H7 (cell line): ENCODE measurements around the gene TPM2. TPM values are rescaled to one million over a fixed set of nuclear protein-coding genes. Genes with fewer than 3 reads are reported as not detected.

Experiments
- DNase-seq: peaks from one replicate; pipeline ENCODE4 v3.0.0; 2012
- H3K27me3 ChIP-seq: 2 replicates; pipeline ENCODE4 v1.6.0; 2011; ENCODE audit warnings: mild to moderate bottlenecking, low read length; ENCODE audit not compliant: control insufficient read depth, insufficient read depth
- H3K36me3 ChIP-seq: replicated peaks from 2 replicates; pipeline ENCODE4 v1.5.1; 2011; ENCODE audit warnings: low read length; ENCODE audit not compliant: control insufficient read depth, insufficient read depth
- H3K4me3 ChIP-seq: 2 replicates; pipeline ENCODE4 v1.5.1; 2011; ENCODE audit warnings: low read depth, mild to moderate bottlenecking, control low read depth, low read length, moderate library complexity; ENCODE audit not compliant: insufficient read depth
- total RNA-seq: library from RNA; depleted of rRNA; stranded (reverse); fragments of >200 nt; shearing (Covaris generic); gene quantifications from 2 replicates; pipeline ENCODE4 v1.2.3, GENCODE V29; 2014

TPM2 gene
- total RNA-seq, 1 experiment from 2014 or later = 117 TPM

DNA sequence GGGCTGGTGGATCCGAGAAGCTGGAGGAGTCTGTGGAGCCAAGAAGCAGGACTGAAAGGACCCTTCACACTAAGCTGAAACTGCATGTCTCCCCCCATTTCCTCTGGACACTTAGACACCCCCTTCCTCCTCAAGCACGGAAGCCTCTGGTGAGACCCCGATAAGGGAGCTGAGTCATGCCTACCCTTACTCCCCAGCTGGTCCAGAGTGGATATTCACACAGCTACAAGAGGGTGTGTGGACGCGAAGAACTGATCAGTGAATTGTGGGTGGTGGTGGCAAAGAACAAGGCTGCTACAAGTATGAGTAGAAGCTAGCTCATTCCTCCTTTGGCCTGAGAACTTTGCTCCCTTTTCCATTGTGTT, 37.9 kb upstream of the TPM2 start:
- Histone ChIP-seq H3K36me3 (peaks cover 15% of the 10 kb centered on the region), H3K27me3 (no peaks in the 10 kb centered on the region), H3K4me3 (no peak overlapping the region)
- DNase-seq = no peak

DNA sequence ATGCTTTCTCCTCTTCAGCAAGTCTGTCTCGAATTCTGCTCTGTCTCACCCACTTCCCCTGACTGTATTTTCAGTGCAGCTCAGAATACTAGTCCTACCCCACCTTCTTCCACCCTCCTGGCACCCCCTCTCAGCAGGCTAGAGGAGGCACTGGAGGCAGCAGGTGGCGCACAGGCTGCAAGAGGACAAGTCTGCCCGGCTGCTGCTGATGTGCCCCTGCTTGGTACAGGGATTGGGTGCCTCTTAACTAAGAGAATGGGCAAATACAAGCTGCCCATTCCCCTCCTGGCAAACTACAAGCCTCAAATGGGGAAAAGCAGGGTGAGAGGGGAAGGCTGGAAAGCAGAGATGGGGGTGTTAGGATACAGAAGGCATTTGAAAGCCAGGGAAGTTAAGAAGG, 37.2 kb upstream of the TPM2 start:
- no peak for DNase-seq
- Histone ChIP-seq H3K4me3 (no peak overlapping the region), H3K27me3 (no peaks in the 10 kb centered on the region), H3K36me3 (peaks cover 16% of the 10 kb centered on the region)

DNA sequence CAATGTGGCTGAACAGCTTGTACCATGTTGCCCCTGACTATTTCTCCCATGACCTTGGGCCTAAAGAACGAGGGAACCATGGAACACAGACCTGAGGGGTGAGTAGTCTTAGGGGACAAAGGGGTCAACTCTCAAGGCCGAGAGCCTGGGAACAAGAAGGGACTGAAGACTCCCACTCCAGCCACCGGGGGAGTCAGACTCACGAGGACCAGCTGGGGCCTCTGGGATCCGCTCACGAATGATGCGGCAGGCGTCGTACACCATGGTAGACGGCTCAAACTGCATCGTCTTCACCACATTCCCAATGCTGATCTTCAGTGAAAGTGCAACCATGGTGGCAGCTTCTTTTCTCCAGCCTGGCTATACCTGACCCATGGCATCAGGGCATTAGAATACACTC, 35.6 kb upstream of the TPM2 start:
- H3K36me3 ChIP-seq = peaks cover 28% of the 10 kb centered on the region
- H3K4me3 ChIP-seq = no peak overlapping the region
- H3K27me3 ChIP-seq = no peaks in the 10 kb centered on the region
- peak; percentile 51 for DNase-seq

DNA sequence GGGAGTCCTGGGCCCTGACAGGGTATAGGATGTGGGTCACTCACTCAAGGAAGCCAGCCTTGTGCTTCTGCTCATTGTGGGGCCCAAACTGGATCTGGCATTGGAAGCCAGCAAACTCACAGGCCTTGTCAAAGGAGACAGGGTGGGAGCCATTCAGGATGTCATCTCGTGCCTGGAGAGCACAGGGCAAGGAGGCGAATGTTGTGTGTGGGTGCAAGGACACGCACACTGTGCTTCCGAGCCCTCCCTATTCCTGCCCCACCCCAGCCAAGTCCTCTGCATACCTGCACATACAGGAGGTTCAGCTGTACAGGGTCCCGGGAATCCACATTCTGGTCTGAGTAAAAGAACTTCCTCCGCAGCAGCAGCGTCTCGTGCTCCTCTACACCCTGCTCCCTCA, 34.2 kb upstream of the TPM2 start:
- no peaks in the 10 kb centered on the region for H3K27me3 ChIP-seq
- peaks cover 41% of the 10 kb centered on the region for H3K36me3 ChIP-seq
- no peak overlapping the region for H3K4me3 ChIP-seq
- DNase-seq = no peak

DNA sequence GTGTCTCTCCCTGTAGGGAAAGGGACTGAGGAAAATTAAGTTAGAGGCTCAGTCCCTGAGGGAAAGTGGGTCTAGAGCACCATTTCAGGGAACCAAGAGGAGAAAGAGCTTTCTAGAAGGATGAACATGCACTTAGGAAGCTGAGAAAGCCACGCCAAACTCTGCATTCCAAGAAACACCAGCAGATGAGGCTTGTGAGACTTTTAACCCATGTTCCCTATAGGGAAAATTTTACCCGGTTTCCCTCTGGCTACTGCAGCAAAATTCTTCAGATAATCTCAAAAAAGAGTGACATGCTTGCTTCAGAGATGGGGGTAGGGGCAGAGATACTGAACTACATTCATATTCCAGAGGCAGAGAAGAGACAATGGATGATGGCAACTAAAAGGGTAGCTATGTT, 33.7 kb upstream of the TPM2 start:
- Histone ChIP-seq H3K36me3 (peaks cover 44% of the 10 kb centered on the region), H3K27me3 (no peaks in the 10 kb centered on the region), H3K4me3 (no peak overlapping the region)
- no peak for DNase-seq

DNA sequence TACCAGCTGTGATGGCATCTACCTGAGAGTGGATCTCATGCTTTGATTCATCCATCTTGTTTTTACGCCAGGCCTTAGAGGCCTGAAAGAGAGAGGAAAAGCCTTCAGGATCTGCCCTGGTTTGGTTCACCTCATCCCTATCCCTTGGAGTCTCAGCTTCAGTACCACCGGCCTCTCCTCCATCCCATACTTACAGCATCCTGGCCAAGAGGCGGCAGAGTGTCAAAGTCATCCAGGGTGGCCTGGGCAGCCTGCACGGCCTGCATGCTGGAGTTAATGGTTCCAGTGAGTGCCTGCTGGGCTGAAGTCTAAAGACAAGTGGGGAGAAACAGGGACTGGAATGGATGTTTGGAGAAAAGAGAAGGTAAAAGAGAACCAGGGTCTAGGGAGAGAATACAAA, 29.8 kb upstream of the TPM2 start:
- Histone ChIP-seq H3K36me3 (peaks cover 72% of the 10 kb centered on the region), H3K4me3 (no peak overlapping the region), H3K27me3 (no peaks in the 10 kb centered on the region)
- no peak for DNase-seq

DNA sequence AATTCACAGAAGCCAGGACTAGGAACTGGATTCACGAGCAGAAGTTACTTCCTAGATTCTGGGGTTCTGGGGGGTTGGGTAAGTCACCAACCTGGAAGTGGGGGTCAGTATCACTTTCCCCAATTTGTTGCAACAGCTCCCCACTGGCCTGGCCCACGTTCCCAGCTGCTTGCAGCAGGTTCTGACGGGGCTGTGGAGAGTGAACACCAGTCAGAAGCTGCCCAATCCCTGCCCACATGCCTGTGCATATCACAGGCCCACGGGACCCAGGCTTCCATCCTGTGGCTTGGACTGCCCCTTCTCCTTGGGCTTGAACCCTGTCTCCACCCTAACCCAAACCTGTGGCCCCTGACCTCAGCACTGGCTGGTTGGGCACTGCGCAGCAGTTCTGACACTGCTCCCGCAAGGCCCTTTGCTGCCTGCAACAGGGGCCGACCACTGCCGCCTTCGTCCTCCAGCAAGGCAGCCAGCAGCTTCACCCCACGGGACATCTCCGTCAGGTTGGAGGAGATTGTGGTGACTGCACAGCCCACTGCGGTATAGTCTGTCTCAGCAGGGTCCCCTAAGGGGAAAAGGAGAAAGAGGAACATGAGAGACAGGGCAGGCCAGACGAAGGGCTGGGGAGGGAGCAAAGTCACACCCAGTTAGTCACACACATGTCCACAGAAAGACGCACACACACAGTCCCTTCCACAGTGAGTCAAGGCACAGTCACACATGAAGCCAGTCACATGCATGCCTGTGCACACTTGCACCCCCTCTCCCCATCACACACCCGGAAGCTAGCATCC, 29.2 kb upstream of the TPM2 start:
- no peak overlapping the region for H3K4me3 ChIP-seq
- H3K27me3 ChIP-seq = no peaks in the 10 kb centered on the region
- no peak for DNase-seq
- peaks cover 76% of the 10 kb centered on the region for H3K36me3 ChIP-seq

DNA sequence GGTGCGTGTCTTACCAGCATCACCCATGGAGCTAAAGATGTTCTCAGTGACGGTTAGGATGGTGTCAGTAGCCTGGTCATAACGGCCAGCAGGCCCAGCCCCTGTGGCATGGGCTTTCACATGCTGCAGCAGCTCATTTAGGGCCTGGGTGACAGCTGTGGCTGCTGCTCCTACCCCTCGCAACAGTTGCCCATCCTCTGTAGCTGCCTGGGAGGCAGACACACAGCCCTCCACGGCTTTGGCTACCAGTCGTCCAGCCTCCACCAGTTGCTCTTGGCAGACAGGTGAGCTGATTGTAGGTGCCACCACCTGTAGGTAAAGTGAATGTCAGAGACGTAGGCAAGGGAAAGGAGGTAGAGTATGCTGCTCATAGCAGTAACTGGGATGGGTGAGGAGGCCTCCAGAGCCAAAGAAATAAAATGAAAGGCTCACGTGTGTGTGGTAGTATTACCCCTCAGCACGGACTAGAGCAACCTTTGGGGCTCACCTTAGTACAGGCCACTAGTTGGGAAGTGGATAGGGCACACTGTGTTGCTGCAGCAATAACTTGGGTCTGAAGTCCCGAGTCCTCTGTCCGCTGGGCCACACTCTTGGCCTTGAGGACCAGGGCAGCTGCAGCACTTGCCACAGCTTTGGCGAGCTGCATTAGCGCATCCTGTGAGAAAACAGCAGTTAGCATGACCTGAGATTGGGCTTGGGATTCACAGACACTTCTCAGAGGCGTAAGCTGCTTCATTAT, 27.6 kb upstream of the TPM2 start:
- H3K4me3 ChIP-seq = no peak overlapping the region
- H3K27me3 ChIP-seq = no peaks in the 10 kb centered on the region
- H3K36me3 ChIP-seq = peaks cover 72% of the 10 kb centered on the region
- no peak for DNase-seq

DNA sequence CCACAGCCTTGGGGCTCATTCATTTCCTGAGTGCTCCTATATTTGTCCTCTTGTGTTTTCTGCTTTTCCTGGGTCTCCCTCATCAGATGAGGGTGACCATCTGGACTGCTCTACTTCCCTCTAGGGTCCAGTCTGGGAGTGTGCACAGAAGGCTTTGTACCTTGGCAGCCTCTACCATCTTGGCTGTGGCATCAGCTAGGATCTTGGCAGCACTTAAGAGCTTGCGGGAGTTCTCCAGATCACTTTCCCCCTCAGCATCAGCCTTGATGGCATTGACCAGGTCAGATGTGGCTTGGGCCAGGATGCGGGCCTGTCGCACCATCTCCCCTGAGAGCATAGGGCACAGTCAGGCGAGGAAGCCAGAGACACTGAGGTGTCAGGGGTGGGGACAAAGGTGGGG, 26.5 kb upstream of the TPM2 start:
- DNase-seq = no peak
- no peak overlapping the region for H3K4me3 ChIP-seq
- no peaks in the 10 kb centered on the region for H3K27me3 ChIP-seq
- peaks cover 73% of the 10 kb centered on the region for H3K36me3 ChIP-seq

DNA sequence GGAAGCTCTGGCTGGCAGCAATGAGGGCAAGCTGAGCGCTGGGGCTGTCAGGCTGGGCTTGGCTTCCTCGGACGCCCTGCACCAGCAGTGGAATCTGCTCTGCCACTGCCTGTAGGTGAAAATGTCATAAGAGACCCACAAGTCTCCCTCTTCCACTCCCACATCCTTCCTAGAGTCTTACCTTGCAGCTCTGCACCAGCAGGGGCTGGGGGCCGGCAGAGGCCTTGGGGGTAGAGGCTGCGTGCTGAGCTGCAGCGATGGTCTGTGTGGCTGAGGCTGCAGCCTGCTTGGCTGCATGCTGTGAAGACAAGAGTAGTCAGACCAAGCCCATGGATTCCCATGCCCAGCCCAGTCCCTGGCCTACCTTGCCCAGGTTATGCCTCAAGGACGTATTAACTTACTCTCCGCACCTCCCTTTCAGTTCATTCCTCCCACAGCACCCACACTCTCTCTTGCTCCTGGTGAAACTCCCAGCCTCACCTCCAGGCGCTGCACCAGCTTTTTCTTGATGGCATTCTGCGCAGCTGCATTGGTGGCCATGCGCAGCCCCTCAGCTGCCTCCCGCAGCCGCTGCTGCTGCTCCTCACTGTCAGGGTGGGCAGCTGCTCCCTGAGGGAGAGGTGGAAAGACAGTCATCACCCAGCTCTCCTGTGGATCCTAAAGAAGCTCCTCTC, 25.0 kb upstream of the TPM2 start:
- peak; percentile 35 for DNase-seq
- Histone ChIP-seq H3K27me3 (no peaks in the 10 kb centered on the region), H3K4me3 (no peak overlapping the region), H3K36me3 (peaks cover 72% of the 10 kb centered on the region)

DNA sequence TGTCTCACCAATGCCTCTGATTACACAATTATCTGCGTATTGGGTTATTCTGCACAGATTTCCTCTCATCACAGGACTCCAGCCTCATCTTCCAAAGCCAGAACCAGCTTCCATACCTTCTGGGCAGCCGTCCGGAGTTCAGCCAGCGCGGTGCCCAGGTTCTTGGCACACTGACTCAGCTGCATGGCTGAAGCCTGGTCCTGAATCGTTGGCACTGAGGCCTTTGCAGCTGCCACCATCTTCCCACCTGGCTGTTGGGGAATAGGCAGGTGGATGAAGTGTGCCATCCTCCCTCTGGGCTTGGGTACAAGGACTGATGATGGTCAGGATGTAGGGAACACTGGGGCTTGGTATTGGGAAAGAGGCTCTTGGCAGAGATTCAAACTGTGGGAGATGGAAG, 24.4 kb upstream of the TPM2 start:
- H3K36me3 ChIP-seq = peaks cover 69% of the 10 kb centered on the region
- no peak for DNase-seq
- H3K27me3 ChIP-seq = no peaks in the 10 kb centered on the region
- no peak overlapping the region for H3K4me3 ChIP-seq

DNA sequence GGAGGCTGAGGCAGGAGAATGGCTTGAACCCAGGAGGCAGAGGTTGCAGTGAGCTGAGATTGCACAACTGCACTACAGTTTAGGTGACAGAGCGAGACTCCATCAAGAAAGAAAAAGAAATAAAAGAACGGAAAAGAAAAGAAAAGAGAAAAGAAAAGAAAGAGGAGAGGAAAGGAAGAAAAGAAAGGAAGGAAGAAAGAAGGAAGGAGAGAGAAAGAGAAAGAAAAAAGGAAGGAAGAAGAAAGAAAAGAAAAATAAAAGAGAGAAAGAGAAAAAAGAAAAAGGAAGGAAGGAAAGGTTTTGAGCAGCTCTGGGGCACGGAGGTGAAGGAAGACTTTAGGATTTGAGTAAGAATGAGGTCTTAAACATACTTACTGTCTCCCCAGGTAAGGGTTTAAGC, 23.9 kb upstream of the TPM2 start:
- H3K4me3 ChIP-seq = no peak overlapping the region
- peaks cover 66% of the 10 kb centered on the region for H3K36me3 ChIP-seq
- DNase-seq = no peak
- no peaks in the 10 kb centered on the region for H3K27me3 ChIP-seq

DNA sequence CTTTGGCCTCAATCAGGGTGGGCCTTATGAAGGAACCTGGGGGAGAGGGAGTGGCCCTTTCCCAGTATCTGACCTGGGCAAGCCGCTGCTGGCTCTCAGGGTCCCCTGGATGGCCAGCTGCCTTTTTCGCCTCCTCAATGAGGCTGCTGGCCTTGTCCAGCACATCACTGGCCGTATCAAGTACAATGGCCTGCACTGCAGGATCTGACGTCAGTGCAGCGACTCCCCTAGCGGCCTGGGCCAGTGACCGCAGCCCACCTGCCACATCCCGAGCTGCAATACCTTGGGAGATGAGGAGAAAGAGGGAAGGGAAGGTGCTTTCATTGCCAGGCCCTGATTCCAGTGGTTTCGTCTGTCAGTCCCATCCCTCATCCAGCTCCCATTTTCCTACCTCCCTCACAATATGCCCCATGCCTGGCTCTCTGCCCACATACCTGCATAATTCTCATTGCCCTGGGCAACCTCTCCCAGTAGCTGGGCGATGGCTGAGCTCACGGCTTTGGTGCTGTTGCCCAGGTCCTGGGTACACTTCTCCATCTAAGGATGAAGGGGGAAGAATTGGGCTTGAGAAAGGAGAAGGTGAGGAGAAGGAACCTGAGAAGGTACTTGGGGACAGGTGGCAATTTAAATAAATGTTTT, 23.2 kb upstream of the TPM2 start:
- Histone ChIP-seq H3K36me3 (peaks cover 65% of the 10 kb centered on the region), H3K27me3 (no peaks in the 10 kb centered on the region), H3K4me3 (no peak overlapping the region)
- peak; percentile 61 for DNase-seq

DNA sequence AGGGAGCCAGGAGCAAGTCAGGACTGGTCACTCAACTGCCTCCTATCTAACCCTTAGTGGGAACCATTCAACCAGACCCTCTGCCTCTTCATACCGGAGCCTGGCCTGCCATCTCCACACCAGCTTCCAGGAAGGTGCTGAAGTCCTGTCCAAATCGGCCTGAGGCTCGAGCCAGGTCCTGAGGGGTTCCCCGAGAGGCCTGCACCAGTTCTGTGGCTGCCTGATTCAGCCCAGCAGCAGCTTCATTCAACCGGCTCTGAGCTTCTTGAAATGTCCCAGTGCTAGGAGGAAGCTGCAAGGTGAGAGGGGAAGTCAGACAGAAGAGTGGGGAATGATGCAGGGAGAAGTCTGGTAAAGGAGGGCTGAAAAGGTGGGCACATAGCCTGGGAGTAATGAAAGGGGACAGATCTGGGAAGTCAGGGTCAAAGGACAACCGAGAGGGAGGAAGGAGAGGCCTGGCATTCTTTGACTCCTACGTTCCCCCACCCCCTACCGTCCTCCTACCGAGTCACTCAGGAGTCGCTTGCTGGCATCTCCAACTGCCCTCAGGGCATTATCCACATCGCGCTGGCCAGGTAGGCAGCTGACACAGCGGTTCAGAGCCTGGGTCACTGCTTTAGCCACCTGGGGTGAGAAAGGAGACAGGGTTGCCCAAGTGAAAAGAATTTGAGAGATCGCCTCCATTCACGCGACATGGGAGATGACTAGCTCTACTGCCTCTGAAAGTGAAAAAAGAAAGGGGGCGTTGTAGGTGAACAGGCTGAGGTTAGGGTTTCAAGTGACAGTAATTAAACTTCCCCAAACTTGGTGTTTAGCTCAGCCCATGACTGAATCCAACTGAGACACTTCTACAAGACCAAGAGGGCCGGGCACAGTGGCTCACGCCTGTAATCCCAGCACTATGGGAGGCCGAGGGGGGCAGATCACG, 22.0 kb upstream of the TPM2 start:
- peaks cover 64% of the 10 kb centered on the region for H3K36me3 ChIP-seq

More for the DNA sequence above, 22.0 kb upstream of the TPM2 start:
- H3K27me3 ChIP-seq = no peaks in the 10 kb centered on the region
- no peak overlapping the region for H3K4me3 ChIP-seq
- DNase-seq = no peak
